Measurements from ENCODE around the gene MAP3K12. TPM values are rescaled to one million over a fixed set of nuclear protein-coding genes. Genes with fewer than 3 reads are reported as not detected.

MAP3K12 gene
- total RNA-seq, 1 experiment from 2014 or later = 18.9 TPM

DNA sequence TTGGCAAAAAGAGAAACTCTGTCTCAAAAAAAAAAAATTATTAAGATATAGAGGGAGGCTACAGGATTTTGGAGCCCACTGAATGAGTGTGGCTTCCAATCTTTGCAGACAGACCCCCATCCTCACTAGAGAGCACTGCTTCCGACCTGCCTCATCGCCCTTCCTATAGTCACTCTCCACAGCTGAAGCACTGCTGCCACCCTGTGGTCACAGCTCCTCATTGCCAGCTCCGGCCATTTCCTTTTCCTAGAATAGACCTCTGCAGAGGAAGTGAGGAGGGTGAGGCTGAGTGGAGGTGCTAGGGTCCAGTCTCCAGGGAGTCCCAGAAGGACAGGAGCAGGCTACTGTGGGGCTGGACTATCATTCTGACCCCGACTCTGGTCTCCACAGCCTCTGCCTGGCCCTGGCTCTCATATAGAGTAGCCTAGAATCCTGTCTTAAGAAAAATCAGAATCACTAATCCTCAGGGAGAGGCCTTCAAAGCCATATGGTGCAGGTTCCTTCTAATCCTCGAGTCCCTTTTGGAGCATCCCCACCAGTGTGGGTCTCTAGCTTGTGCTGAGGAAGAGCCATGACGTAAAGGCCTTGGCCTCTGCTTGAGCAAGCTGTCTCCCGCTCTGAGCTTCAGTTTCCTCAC, 9.4 kb upstream of the MAP3K12 start:
- peak; percentile 87 for DNase-seq (ENCODE audit: low read depth)

DNA sequence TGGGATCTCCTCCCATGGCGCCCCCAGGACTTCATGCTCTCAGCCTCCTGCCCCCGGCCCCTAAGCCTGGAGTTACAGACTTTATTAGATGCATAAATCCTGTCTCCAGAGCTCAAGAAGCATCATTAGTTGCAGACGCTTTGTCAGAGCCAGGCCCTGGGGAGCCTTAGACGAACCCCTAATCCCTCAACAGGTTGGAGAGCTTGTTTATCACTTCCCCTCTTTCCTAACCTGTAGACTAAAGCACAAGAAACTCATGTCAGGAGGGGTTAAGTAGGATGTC, 8.3 kb upstream of the MAP3K12 start:
- DNase-seq (ENCODE audit: low read depth) = no peak

DNA sequence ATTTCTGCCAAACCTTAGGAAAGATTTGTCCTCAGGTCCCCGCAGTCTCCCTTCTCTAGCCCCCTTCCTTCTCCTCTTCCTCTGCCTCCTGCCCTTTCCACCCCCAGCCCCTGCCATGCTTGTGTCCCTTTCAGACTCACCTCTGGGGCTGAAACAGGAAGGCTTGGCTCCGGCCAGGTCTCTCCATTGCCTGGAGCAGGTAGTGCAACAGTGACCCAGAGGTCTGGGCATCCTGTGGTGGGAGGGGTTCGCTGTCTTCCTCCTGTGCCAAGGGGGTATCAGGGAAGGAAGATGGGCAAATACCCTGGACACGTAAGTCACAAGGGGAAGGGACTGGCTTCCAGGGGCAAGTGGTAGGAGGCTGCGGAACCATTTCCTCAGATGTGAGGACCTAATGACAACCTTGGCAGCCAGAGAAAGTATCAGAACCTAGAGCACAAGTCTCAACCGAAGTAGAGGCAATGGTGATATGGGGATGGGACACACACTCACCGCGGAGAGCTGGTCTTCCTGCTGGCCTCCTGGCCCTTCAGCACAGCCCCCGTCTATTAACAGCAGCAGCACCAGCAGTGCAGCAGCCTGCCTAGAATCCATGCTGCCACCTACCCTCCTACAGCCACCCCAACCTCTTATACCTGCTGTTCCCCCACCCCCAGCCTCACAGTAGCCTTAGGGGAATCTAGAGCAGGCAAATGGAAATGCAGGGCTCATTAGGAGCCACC, 7.8 kb upstream of the MAP3K12 start, which contains the start of gene NPFF:
TSS of gene NPFF (minus strand) at position 604 of the 722 bp plus-strand sequence. CDS start at position 594, 10 bp downstream.
- no peak for DNase-seq (ENCODE audit: low read depth)

DNA sequence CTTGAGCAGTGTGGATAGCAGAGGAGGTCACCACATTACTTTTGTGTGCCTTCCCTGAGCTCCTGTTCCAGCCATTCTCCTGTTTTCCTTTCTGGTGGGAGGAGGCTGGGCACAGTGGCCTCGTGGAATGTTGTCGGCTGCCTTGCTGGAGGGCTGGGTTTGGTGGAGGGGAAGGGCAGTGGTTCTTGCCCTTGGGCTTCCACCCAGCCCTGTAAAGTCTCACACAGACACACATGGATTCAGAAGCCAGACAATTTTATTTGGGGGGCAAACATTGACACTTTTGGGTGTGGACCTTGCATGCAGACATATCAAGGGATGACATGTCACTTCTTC, 7.2 kb upstream of the MAP3K12 start:
- DNase-seq (ENCODE audit: low read depth) = no peak

DNA sequence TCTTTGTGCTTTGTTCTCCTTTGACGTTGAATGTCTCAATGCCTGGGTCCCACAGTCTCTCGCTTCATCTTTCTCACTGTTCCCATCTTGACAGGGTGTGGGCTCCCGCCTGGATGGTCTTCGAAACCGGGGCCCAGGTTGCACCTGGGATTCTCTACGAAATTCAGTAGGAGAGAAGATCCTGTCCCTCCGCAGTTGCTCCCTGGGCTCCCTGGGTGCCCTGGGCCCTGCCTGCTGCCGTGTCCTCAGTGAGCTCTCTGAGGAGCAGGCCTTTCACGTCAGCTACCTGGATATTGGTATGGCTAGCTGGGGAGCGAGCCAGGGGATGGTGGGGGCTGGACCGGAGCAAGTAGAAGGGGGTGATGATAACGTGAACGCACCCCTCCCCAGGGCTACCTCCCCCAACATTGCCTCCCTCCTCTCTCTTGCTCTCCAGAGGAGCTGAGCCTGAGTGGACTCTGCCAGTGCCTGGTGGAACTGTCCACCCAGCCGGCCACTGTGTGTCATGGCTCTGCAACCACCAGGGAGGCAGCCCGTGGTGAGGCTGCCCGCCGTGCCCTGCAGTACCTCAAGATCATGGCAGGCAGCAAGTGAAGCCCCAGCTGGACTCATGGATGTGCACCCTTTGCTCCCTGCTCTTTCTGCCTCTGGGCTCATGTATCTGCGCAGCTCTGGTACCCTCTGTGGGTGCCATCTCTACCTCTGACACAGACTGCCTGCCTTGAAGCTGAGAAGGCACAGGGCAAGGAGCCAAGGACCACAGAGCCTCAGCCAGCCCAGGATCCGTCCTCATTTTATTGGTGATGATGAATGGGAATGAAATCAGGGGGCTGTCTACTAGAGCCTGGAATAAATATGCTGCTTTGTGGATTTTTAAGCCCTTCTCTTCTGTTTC, 6.5 kb upstream of the MAP3K12 start:
- DNase-seq (ENCODE audit: low read depth) = no peak

DNA sequence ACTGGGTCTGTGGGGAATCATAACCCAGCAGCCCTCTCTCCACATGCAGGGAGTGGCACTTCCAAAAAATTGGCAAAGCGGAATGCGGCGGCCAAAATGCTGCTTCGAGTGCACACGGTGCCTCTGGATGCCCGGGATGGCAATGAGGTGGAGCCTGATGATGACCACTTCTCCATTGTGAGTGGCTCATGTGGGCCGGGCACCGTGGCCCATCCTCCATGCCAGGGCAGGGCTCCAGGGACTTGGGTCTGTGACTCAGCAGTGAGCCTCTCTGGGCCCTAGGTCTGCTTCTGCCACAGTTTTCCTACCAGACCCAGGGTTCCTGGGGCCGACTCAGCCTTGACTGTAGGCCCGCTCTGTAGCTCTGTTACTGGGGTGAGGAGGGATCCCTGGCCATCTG, 5.8 kb upstream of the MAP3K12 start:
- DNase-seq (ENCODE audit: low read depth) = peak; percentile 68

DNA sequence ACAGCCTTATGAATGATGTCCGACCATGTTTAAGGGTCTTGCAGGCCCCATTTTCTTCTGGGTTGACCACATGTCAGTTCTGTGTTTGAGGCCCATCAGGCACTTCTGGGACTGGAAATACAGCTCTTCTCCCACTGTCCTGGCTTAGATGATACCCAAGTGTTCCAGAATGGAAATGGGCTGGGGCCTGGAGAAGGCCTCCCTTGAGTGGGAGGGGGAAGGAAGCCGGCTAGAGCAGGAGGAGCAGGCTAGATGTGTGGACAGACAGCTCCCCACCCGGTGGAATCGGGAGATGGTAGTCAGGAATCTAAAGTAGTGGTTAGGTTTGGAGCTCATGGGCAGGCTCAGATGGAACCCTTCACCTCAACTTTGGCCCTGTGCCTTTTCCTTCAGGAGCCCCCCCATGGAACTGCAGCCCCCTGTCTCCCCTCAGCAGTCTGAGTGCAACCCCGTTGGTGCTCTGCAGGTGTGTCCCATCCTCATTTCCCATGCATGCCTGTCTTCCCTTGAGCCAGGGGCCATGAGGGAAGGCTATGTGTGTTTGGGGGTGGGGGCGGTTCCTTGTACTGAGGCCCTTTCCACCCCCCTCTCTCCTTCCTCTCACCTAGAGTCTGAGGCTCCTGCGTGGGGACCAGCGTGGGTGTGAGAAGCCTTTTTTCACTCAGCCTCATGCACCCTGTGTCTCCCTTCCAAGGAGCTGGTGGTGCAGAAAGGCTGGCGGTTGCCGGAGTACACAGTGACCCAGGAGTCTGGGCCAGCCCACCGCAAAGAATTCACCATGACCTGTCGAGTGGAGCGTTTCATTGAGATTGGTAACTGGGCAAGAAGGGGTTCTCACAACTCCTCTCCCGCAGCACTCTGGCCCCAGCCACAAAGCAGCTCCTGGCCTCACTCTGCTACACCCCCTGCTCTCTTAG, 5.0 kb upstream of the MAP3K12 start:
- no peak for DNase-seq (ENCODE audit: low read depth)

DNA sequence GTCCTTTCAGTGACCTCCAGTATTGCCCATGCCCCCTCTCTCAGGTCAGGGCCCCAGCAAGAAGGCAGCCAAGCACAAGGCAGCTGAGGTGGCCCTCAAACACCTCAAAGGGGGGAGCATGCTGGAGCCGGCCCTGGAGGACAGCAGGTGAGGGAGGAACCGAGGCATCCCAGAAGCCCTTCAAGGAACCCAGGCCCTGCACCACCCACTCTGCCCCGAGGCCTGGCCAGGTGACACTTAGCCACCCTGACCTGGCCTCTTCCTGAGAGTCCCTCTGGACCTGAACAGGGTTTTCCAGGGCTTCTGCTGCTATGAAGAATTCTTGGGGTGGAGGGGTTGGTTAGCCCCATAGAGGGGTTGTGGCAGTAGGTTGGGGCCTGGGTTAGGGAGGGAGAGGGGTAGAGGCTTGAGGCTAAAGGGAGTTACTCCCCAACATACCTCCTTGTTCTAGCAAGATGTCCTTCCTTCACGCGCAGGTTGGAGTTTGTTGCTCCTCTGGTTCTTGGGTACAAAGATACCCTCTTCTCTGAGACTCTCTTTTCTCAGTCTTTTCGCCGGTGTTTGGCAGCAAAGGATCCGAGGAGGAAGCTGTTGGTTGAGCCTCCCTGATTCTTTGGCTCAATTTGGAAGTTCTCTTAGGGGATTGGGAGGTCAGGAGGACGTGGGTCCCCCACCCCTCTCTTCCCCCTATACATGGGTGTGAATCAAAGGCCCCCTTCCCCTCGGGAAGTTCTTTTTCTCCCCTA, 3.9 kb upstream of the MAP3K12 start:
- no peak for DNase-seq (ENCODE audit: low read depth)

DNA sequence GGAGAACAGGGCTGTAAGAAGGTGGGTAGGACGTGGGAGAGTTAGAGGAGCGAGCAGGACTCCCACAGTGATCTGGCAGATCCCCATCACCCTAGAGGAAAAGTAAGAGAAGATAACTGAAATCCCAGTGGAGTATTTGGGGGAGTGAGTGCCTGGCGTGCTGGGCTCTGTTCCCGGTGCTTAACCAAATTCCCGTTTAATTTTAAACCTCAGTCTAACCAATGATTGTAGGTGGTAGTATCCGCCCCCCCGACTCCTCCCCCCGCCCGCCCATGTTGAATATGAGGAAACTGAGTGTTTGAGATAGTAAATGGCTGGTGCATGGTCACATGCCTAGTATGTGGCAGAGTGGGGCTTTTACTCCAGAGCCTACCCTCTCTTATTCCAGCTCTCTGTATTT, 3.1 kb upstream of the MAP3K12 start:
- no peak for DNase-seq (ENCODE audit: low read depth)

DNA sequence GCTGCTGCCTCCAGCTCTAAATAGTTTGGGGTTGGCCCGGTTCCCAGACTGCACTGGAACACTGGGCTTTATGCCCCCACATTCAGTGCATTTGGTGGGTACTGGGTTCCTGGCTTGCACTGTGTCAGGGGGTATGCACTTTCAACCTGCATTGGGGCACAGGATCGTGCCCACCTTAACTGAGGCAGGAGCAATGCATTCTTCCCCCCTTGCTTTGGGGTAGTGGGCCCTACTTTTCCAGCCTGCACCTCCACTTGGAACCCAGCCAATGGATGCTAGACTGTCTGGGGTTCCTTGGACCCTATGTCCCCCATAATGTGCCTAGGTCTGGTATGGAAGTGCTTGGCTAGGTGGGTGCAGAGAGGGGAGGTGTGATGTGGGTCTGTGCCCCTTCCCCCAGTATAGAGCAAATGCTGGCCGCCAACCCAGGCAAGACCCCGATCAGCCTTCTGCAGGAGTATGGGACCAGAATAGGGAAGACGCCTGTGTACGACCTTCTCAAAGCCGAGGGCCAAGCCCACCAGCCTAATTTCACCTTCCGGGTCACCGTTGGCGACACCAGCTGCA, 2.4 kb upstream of the MAP3K12 start:
- no peak for DNase-seq (ENCODE audit: low read depth)

DNA sequence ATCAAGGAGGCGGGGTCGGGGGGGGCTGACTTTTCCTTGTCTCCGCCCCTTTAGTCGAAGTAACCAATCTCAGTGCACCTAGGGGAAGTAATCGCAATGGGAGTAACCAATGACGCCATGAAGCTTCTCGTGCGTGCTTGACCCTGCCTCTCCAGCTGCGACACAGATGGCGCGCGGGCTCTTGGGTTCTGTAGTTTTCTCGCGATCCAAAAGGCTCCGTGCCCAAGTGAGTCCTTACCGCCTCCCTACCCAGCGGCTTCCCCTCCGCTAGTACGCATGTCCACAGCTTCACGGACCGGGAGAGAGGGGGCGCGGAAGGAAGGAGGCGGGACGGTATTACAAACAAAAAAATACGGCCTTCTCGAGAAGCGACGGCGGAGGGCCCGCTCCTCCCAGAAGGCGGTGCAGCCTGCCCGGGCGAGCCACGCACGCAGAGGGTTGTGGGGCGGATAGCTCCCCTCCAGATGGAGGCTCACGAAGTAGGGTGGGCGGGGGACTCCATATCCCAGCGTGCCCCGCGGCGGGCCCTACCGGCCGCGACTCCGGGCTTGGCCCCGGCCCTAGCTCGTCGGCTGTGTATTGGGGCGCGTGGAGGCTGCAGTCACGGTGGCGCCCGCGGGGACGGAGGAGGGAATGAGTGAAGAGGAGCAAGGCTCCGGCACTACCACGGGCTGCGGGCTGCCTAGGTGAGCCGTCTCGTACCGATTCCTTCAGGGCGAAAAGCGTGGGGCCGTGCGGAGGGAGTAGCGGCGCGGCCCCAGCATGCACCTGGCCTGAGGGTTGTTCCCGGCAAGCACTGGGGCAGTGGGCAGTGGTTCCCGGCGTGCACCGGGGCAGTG, 1.7 kb upstream of the MAP3K12 start, which contains the start of gene TARBP2:
TSS of gene TARBP2 (plus strand) at position 508 of the 839 bp plus-strand sequence. CDS start at position 634, 126 bp downstream.
- peak; percentile 100 for DNase-seq (ENCODE audit: low read depth)

DNA sequence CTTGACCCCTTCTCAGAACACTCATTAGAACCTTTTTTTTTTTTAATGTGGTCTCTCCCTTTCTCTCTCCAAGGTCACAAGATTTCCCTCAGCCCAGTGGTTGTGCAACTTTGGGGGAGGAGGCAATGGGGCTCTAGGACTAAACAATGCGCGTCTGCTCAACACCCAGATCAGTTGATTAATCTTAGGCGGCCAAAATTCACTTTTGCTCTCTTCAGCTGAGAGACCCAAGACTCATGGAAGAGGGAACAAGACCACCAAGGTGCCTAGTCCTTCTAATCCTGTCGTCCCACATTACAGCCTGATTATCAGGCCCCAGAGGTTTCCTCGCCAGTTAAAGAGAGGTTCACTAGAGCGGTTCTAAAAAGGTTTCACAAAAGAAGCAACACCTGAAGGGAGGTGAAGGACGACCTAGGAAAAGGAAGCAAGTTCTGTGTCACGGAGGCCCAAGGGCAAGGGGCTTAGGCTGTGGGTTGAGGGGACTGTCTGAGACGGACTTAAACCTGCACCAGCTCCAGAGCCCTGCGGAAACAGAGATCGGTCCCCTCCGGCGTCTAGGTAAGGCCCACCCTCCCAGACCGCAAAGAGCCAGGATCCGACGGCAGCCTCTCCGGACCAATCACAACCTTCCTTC, 1.0 kb upstream of the MAP3K12 start:
- DNase-seq (ENCODE audit: low read depth) = peak; percentile 39

DNA sequence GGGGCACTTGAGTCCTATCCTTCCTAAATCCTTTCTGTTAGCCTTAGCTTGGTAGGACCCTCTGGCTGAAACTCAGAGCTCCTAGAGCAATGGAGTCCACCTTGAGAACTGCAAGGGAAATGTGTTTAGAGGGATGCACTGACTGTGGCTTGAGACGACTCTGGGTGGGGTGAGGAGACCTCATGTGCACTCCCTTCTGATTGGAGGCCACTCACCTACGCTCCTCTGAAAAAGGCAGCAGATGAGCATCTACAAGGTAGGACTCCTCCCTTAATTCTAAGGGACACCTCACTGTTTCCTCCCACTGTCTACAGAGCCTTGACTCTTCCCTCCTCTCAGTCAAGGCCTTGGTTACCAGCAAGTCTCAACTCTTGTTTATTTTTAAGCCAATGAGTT, 1.0 kb downstream of the MAP3K12 start:
- DNase-seq (ENCODE audit: low read depth) = no peak

DNA sequence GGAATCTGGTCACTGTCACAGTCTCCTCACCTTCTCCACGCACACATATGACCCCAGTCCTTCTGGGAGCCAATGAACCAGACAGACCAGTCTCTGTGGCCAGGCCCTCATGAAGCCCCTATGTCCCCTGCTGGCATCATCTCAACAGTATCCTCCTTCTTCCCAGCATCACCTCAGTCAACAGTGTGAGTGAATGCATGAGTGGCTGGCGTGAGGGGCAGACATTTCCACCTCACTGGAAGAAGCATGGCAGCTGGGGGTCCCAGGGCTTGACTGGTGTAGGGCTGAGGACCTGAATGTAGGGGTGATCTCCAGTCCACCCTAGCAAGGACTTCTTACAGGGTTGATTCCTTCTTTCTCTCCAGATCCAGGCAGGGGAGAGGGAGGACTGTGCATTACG, 1.8 kb downstream of the MAP3K12 start:
- DNase-seq (ENCODE audit: low read depth) = no peak

DNA sequence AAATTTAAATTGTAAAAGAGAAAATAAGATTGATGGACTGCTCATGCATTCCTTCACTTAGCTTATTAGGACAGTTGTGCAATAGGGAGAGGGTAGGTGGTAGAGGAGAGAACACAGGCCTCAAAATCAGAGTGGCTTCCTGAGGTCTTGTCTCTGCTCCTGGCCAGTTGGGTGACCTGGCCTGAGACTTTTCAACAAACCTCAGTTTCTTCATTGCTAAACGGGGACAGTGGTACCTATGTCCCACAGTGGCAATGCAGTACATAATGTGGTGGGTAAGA, 2.6 kb downstream of the MAP3K12 start:
- DNase-seq (ENCODE audit: low read depth) = no peak

DNA sequence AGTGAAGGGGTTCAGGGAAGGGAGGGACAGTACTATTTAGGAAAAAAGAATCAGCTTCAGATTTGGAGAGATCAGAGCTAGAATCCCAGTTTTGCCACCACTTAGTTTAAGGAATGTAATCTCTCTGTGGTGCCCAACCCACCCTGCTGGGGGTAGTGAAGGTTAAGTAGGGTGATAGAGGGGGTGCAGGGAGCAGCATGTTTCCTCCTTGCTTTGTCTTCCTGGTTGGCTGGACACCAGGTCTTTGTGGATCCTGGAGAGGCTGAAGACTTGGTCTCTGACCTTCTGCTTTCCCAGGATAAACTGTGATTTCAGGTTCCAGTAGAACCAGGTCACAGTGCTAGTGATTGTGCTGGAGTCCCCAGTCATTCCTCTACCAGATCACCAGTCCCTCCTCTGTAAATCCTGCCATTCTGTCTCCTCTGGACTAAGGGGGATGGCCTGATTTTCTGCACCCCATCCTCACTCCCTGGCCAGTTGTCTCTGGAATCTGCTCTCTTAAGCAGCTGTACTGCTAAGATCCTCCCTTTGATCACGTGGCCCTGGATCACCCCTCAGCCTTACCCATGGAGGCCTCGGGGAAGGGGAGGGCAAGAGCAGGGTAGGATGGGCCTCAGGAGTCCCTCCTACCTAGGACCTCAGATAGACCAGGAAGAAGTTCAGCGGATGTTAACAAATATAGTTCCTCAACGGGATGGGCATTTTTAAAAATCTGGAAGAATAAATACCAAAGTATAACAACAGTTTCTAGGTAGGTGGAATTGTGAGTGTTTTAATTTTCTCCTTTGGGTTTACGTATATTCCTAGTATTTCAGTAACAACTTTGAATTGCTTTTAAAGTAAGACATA, 3.1 kb downstream of the MAP3K12 start:
- no peak for DNase-seq (ENCODE audit: low read depth)

DNA sequence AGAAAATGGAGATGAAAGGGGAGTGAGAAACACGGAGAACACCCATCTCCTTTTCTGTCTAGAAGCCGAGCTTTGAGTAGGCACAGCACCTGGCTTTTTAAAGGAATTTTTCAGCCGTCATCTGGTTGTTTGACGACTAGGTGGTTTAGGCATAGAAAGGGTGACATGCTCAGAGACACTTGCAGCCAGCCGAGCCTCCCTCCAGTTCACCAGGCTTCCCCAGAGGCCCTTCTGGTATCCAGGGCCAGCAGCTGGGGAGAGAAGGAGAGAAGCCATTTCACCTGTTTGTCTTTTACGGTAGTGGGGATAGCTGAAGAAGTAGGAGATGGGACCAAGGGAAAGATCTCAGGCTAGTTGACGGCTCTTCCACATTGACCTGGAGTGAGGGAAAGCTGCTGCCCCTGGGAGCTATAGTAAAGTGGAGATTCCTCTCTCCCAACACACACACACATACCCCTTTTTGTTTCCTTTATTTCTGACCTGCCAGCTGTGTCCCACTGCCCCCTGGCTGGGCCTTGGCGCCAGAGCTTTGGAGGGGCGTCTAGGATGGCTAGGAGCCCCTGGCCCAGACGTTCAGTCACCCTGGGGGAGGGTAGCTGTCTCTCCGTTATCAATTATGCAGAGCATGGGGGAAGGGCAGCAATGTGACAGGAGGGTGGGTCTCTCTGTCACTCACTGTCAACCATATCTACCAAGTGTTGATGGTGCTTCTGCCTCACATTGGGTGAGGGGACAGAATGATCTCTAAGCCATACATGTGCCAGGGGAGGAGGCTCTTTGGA, 5.5 kb downstream of the MAP3K12 start:
- no peak for DNase-seq (ENCODE audit: low read depth)
